Neuronal stem cell (in vitro differentiated cells): Measurements from ENCODE around the gene UBB. TPM values are rescaled to one million over a fixed set of nuclear protein-coding genes. Genes with fewer than 3 reads are reported as not detected.

Experiments
- DNase-seq: peaks from one replicate; pipeline ENCODE4 v3.0.0-alpha.2; 2013; ENCODE audit warnings: low spot score
- H2AFZ ChIP-seq: one replicate; pipeline ENCODE4 v1.6.1; 2013; ENCODE audit warnings: mild to moderate bottlenecking, low read length, inconsistent platforms
- H2AK5ac ChIP-seq: 2 replicates; pipeline ENCODE4 v1.6.1; 2013; ENCODE audit warnings: low read depth, mild to moderate bottlenecking, inconsistent platforms, low read length, moderate library complexity, mixed read lengths
- H2BK120ac ChIP-seq: 2 replicates; pipeline ENCODE4 v1.6.1; 2013; ENCODE audit warnings: low read depth, mild to moderate bottlenecking, inconsistent platforms, low read length, moderate library complexity, mixed read lengths
- H2BK12ac ChIP-seq: one replicate; pipeline ENCODE4 v1.6.1; 2013; ENCODE audit warnings: low read length, inconsistent platforms
- H2BK15ac ChIP-seq: 2 replicates; pipeline ENCODE4 v1.6.1; 2013; ENCODE audit warnings: mild to moderate bottlenecking, low read length, inconsistent platforms, mixed read lengths
- H2BK5ac ChIP-seq: one replicate; pipeline ENCODE4 v1.6.1; 2013; ENCODE audit warnings: inconsistent platforms, mild to moderate bottlenecking, low read length, moderate library complexity
- H3K14ac ChIP-seq: one replicate; pipeline ENCODE4 v1.6.1; 2013; ENCODE audit warnings: low read length, inconsistent platforms
- H3K18ac ChIP-seq: 2 replicates; pipeline ENCODE4 v1.6.1; 2013; ENCODE audit warnings: low read length, inconsistent platforms
- H3K23ac ChIP-seq: 2 replicates; pipeline ENCODE4 v1.6.1; 2013; ENCODE audit warnings: low read depth, mild to moderate bottlenecking, mixed read lengths, low read length, inconsistent platforms; ENCODE audit not compliant: poor library complexity
- H3K27ac ChIP-seq: replicated peaks from 3 replicates; pipeline ENCODE4 v1.5.1; 2013; ENCODE audit warnings: low read length, inconsistent platforms
- H3K27me3 ChIP-seq, 3 experiments: 2 replicates each; pipeline ENCODE4 v1.6.1; 2013; ENCODE audit warnings: low read length in 3 of 3, mild to moderate bottlenecking in 2 of 3, inconsistent platforms in 1 of 3, low read depth in 1 of 3, mixed read lengths in 1 of 3, moderate library complexity in 1 of 3; ENCODE audit not compliant: control insufficient read depth in 3 of 3, insufficient read depth in 3 of 3
- H3K36me3 ChIP-seq, 2 donors: replicated peaks in 1 of 2; 2 replicates each; pipeline ENCODE4 v1.6.1; 2013; ENCODE audit warnings: low read length in 2 of 2; ENCODE audit not compliant: control insufficient read depth in 2 of 2, insufficient read depth in 2 of 2
- H3K4ac ChIP-seq: 2 replicates; pipeline ENCODE4 v1.6.1; 2013; ENCODE audit warnings: inconsistent platforms, mild to moderate bottlenecking, low read length, moderate library complexity
- H3K4me1 ChIP-seq, 2 donors: 1 replicate in 1 of 2; 2 replicates in 1 of 2; pipeline ENCODE4 v1.6.1; 2013; ENCODE audit warnings: low read length in 2 of 2, low read depth in 1 of 2; ENCODE audit not compliant: control insufficient read depth in 2 of 2, insufficient read depth in 1 of 2
- H3K4me2 ChIP-seq: one replicate; pipeline ENCODE4 v1.6.1; 2013; ENCODE audit warnings: mild to moderate bottlenecking, low read length, inconsistent platforms; ENCODE audit not compliant: insufficient read depth, poor library complexity, severe bottlenecking
- H3K4me3 ChIP-seq, 2 donors: 2 replicates each; pipeline ENCODE4 v1.5.1; 2013; ENCODE audit warnings: low read length in 2 of 2, mild to moderate bottlenecking in 2 of 2, inconsistent platforms in 1 of 2, moderate library complexity in 1 of 2
- H3K79me1 ChIP-seq: one replicate; pipeline ENCODE4 v1.6.1; 2013; ENCODE audit warnings: low read depth, mild to moderate bottlenecking, inconsistent platforms, low read length, moderate library complexity
- H3K9ac ChIP-seq: one replicate; pipeline ENCODE4 v1.6.1; 2013; ENCODE audit warnings: mild to moderate bottlenecking, low read depth, low read length, inconsistent platforms; ENCODE audit not compliant: poor library complexity
- H3K9me3 ChIP-seq, 2 donors: replicated peaks in 1 of 2; 2 replicates each; pipeline versions ENCODE3 to v1.6.1; 2013; ENCODE audit warnings: low read length in 2 of 2, mild to moderate bottlenecking in 2 of 2, inconsistent platforms in 1 of 2, low read depth in 1 of 2, mixed read lengths in 1 of 2, moderate library complexity in 1 of 2; ENCODE audit not compliant: control insufficient read depth in 2 of 2, insufficient read depth in 1 of 2
- H4K8ac ChIP-seq: one replicate; pipeline ENCODE4 v1.6.1; 2013; ENCODE audit warnings: low read depth, mild to moderate bottlenecking, inconsistent platforms, low read length, moderate library complexity
- H4K91ac ChIP-seq: one replicate; pipeline ENCODE4 v1.6.1; 2013; ENCODE audit warnings: low read length, low read depth, mild to moderate bottlenecking, inconsistent platforms; ENCODE audit not compliant: poor library complexity
- WGBS, 2 donors: extraction: QIAGEN DNeasy Blood & Tissue Kit; methylation state at CpG; one replicate each; pipeline ENCODE4 v1.1.7; 2013; ENCODE audit warnings: missing lambda C conversion rate in 2 of 2, mixed read lengths in 1 of 2; ENCODE audit not compliant: insufficient read length in 2 of 2, insufficient replicate concordance in 1 of 2; ENCODE audit errors: extremely low coverage in 2 of 2; 5-methylcytosine and 5-hydroxymethylcytosine counted together
- polyA plus RNA-seq, 2 experiments: library from polyadenylated mRNA; stranded (reverse); fragments of 200-250 nt; gene quantifications; one replicate each; pipeline ENCODE4 v1.2.3, GENCODE V29; 2013

Gene UBB
- polyA plus RNA-seq (2013, experiment 1 of 2), result 3,085 TPM
- polyA plus RNA-seq (2013, experiment 2 of 2), result 3,088 TPM

GRCh38 chr17:16380640-16381495 is at the start of gene UBB:
UBB (plus strand) TSS chr17:16381091; CDS start chr17:16381908, 817 bp downstream.
- peak within 1 kb of the TSS; percentile 87 for H3K9ac ChIP-seq
- no CpG with 5 or more reads among the region's 67 CpGs for WGBS, 2 donors
- H3K9me3 ChIP-seq, result peaks cover 0 to 19% of the 10 kb centered on the region in 2 donors
- H2BK5ac ChIP-seq, result peak within 1 kb of the TSS; percentile 87
- H3K79me1 ChIP-seq, result no peaks in the 10 kb centered on the region
- H3K4me1 ChIP-seq, result peaks cover 0 to 4% of the 10 kb centered on the region in 2 donors
- peaks cover 13 to 23% of the 10 kb centered on the region in 2 donors for H3K36me3 ChIP-seq
- H2BK12ac ChIP-seq, result no peak within 1 kb of the TSS
- peak within 1 kb of the TSS; percentile 96 for H2AFZ ChIP-seq
- H2BK15ac ChIP-seq, result no peak within 1 kb of the TSS
- H3K23ac ChIP-seq, result peak within 1 kb of the TSS; percentile 99
- H3K18ac ChIP-seq, result peak within 1 kb of the TSS; percentile 98
- peak within 1 kb of the TSS; percentile 94 for H3K27ac ChIP-seq
- no peak within 1 kb of the TSS for H2BK120ac ChIP-seq
- H3K4ac ChIP-seq, result no peak within 1 kb of the TSS
- no peak within 1 kb of the TSS for H4K8ac ChIP-seq
- peak within 1 kb of the TSS; percentile 80 for H3K4me2 ChIP-seq
- H4K91ac ChIP-seq, result no peak within 1 kb of the TSS
- H2AK5ac ChIP-seq, result peak within 1 kb of the TSS; percentile 76
- peak; percentile 95 for DNase-seq
- H3K14ac ChIP-seq, result no peak within 1 kb of the TSS
- no peaks in the 10 kb centered on the region for H3K27me3 ChIP-seq
- peak within 1 kb of the TSS; percentile 72 to 95 for H3K4me3 ChIP-seq

- H3K14ac ChIP-seq, result no peak overlapping the region
- H3K23ac ChIP-seq, result no peak overlapping the region
- H3K4me2 ChIP-seq, result no peak overlapping the region
- no peaks in the 10 kb centered on the region for H3K4me1 ChIP-seq
- H2BK15ac ChIP-seq, result no peak overlapping the region
- no peak overlapping the region for H3K4ac ChIP-seq
- H2BK5ac ChIP-seq, result no peak overlapping the region
- H4K8ac ChIP-seq, result no peak overlapping the region
- H3K9me3 ChIP-seq, result no peaks in the 10 kb centered on the region
- no peaks in the 10 kb centered on the region for H3K27me3 ChIP-seq
- WGBS, 2 donors, result no CpG with 5 or more reads among the region's 3 CpGs
- H3K27ac ChIP-seq, result no peak overlapping the region
- DNase-seq, result no peak
- no peak overlapping the region for H2BK12ac ChIP-seq
- H3K79me1 ChIP-seq, result no peaks in the 10 kb centered on the region
- no peak overlapping the region for H4K91ac ChIP-seq
- H2AFZ ChIP-seq, result no peak overlapping the region
- H3K18ac ChIP-seq, result no peak overlapping the region
- H3K4me3 ChIP-seq, result no peak overlapping the region
- peaks cover 7 to 13% of the 10 kb centered on the region in 2 donors for H3K36me3 ChIP-seq
- H2AK5ac ChIP-seq, result no peak overlapping the region
- H3K9ac ChIP-seq, result no peak overlapping the region
- no peak overlapping the region for H2BK120ac ChIP-seq
Measured at GRCh38 chr17:16338391-16338790, 42.5 kb upstream of the UBB start.

GRCh38 chr17:16339402-16339801 is 41.5 kb upstream of the UBB start:
- Histone ChIP-seq H2AK5ac (no peak overlapping the region), H3K36me3 (peaks cover 15 to 23% of the 10 kb centered on the region in 2 donors), H3K14ac (no peak overlapping the region), H3K4me3 (no peak overlapping the region), H2BK120ac (no peak overlapping the region), H3K27ac (no peak overlapping the region), H2AFZ (no peak overlapping the region), H3K4me2 (no peak overlapping the region), H3K27me3 (no peaks in the 10 kb centered on the region), H3K18ac (no peak overlapping the region), H4K8ac (no peak overlapping the region), H2BK15ac (no peak overlapping the region), H3K79me1 (no peaks in the 10 kb centered on the region), H2BK12ac (no peak overlapping the region), H3K23ac (no peak overlapping the region), H4K91ac (no peak overlapping the region), H2BK5ac (no peak overlapping the region), H3K4me1 (no peaks in the 10 kb centered on the region), H3K9ac (no peak overlapping the region), H3K4ac (no peak overlapping the region), H3K9me3 (no peaks in the 10 kb centered on the region)
- DNase-seq, result no peak
- WGBS, 2 donors, result no CpG with 5 or more reads among the region's 1 CpG

GRCh38 chr17:16339959-16340358 is 40.9 kb upstream of the UBB start:
- no peak overlapping the region for H3K9ac ChIP-seq
- H2BK12ac ChIP-seq, result no peak overlapping the region
- no peak overlapping the region for H2AFZ ChIP-seq
- no peak overlapping the region for H4K8ac ChIP-seq
- no peak overlapping the region for H2BK5ac ChIP-seq
- H2BK15ac ChIP-seq, result no peak overlapping the region
- DNase-seq, result no peak
- H3K4me2 ChIP-seq, result no peak overlapping the region
- WGBS, 2 donors, result no CpG with 5 or more reads among the region's 1 CpG
- H3K79me1 ChIP-seq, result no peaks in the 10 kb centered on the region
- no peak overlapping the region for H3K27ac ChIP-seq
- no peak overlapping the region for H3K4me3 ChIP-seq
- H3K4ac ChIP-seq, result no peak overlapping the region
- no peak overlapping the region for H3K14ac ChIP-seq
- no peak overlapping the region for H3K23ac ChIP-seq
- H3K18ac ChIP-seq, result no peak overlapping the region
- no peaks in the 10 kb centered on the region for H3K9me3 ChIP-seq
- no peak overlapping the region for H2AK5ac ChIP-seq
- H2BK120ac ChIP-seq, result no peak overlapping the region
- no peaks in the 10 kb centered on the region for H3K4me1 ChIP-seq
- no peak overlapping the region for H4K91ac ChIP-seq
- no peaks in the 10 kb centered on the region for H3K27me3 ChIP-seq
- peaks cover 16 to 25% of the 10 kb centered on the region in 2 donors for H3K36me3 ChIP-seq
